GM12874 (cell line): Measurements from ENCODE around the gene TACR3.

ENCODE experiments used
- TF ChIP-seq, protein P1 (sequence below): IDR thresholded peaks from 2 replicates; pipeline ENCODE4 v1.5.1; 2011; ENCODE audit warnings: low read depth, mild to moderate bottlenecking, control low read depth, low read length, moderate library complexity; ENCODE audit not compliant: insufficient read depth

The TACR3 gene

DNA sequence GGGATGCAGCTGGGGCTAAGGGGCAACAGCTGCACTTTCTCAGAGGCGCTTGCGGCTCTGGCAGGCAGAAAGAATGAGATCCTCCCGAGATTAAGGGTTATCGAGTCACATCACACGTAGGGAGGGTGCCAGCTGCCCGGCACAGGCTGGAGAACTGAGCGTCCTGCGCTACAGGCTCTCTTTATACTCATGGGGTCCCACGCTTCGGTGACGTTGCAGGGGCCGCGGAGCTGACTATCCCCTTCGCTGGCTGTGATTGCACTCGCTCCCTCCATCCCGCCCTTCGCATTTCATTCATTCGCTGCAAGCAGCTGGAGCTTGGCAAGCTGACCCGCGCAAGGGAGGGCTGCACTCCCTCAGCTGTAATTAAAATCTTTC lies at the start of gene TACR3:
Gene TACR3 (minus strand): TSS at position 156 of the 378 bp plus-strand sequence. CDS start 310 bp downstream, outside the sequence.
- TF ChIP-seq, protein P1, sequence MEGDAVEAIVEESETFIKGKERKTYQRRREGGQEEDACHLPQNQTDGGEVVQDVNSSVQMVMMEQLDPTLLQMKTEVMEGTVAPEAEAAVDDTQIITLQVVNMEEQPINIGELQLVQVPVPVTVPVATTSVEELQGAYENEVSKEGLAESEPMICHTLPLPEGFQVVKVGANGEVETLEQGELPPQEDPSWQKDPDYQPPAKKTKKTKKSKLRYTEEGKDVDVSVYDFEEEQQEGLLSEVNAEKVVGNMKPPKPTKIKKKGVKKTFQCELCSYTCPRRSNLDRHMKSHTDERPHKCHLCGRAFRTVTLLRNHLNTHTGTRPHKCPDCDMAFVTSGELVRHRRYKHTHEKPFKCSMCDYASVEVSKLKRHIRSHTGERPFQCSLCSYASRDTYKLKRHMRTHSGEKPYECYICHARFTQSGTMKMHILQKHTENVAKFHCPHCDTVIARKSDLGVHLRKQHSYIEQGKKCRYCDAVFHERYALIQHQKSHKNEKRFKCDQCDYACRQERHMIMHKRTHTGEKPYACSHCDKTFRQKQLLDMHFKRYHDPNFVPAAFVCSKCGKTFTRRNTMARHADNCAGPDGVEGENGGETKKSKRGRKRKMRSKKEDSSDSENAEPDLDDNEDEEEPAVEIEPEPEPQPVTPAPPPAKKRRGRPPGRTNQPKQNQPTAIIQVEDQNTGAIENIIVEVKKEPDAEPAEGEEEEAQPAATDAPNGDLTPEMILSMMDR, result no peak

GRCh38 chr4:103757631-103758030 lies 37.8 kb upstream of the TACR3 start:
- TF ChIP-seq, protein P1, result no peak

DNA sequence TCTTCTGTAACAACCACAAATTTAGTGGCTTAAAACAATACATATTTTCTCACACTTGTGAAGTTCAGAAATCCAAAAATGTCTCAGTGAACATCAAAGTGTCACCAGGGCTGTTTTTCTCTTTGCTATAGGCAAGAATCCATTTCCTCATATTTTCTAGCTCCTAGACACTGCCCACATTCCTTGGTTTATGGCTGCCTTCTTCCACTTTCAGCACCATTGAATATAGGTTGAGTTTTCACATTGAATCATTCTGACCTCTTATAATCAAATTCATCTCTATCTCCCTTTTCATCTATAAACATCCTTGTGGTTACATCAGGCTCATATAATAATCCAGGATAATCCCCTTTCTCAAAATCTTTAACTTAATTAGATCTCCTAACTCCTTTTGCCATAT lies 37.0 kb upstream of the TACR3 start:
- TF ChIP-seq, protein P1, result no peak

- TF ChIP-seq, protein P1, result no peak
These were observed 35.1 kb upstream of the TACR3 start for GRCh38 chr4:103754844-103755243.

DNA sequence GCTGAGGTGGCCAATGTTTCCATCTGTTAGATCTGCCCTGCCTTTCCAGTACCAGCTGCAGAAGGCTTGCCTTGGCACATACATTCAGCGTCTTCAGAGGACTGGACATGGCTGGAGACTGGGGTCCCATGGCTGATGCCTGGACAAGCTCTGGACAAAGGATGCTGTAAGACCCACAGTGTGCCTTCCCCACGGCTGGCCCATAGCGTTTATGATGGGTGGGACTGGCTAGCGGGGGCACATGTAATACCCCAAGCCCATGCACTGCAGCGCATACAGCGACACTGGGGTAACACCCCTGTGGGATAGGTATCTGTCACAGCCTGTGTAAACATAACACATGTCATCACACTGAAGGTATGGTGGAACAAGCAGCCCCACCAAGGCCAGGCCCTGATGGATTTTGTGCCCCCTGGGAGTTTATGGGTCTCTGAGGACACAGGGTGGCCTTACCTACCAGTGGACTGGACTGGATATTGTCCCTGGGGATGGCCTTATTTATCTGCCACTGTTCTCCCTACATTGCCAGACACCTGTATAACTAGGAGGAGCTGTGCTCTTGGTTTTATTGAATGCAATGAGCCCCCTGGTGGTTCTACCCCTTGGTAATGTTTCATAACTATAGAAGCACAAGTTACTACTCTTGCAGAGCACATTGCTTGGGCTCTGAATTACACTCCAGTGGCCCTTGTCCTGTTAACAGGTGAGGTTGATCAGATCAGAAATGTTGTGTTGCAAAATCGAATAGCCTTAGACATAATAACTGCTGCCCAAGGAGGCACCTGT lies 34.3 kb upstream of the TACR3 start:
- TF ChIP-seq, protein P1, result no peak

GRCh38 chr4:103721251-103721650 lies 1.5 kb upstream of the TACR3 start:
- TF ChIP-seq, protein P1, result no peak

DNA sequence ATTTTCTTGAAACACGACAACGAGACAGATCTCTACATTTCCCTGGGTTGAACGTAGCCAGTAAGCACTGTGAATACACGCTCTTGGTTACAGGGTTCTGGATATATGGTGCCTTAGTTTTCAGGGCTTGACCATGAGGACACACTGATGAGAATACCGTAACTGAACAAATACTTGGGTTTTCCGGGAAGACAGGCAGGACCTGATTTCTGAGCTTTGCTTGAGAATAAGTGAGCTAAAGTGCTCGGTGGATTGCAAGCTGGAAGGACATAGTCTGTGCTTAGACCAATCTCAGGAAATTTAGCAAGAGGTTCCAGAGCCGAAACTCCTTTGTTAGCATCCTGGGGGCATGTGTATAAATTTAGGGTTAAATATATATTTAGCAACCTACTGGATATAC lies 876 bp upstream of the TACR3 start:
- TF ChIP-seq, protein P1, result no peak
